ENCODE measurements around the gene NPM1.

DNA sequence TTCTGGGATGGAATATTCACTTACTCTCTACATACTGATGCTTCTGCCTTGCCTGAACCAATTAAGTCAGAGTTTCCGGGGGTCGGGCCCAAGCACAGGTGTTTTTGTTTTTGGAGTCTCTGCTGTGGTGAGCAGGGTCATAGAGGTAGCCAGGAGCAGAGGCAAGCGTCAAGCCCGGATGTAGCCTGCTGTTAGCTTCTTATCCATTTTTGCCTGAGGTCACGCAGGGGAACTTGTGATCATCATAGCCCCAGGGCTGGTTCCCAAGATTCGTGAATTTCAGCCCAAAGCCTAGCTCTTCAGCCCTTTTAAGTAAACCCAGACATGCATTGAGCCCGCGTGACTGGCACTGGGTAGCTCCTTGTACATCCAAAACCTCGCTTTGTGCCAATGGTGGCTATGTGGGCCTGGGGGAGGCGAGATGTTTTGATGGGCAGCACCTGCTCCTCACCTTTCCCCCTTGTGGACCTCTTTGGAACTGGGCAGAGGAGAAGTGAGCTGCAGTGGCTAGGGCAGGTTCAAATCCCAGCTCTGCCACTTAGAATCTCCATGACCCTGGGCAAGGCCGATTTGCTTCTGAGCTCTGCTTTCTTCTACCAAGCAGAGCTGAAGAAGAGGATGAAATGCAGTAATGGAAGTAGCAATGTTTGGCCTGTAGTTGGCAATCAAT is 65.5 kb downstream of the NPM1 start:
- TF ChIP-seq POLR2A (IDR thresholded peaks at IDR 0.05): no peak
- no peak for TF ChIP-seq CTCF (IDR thresholded peaks at IDR 0.05)
